Fibroblast of the aortic adventitia (primary cell): ENCODE data around the gene NPAP1. TPM values are rescaled to one million over a fixed set of nuclear protein-coding genes. Genes with fewer than 3 reads are reported as not detected.
"Not testable (repeated sequence)": the region's sequence is repeated elsewhere in the genome, so short reads cannot be mapped to it uniquely, and the experiment has no call there.

Experiments
- DNase-seq: peaks from one replicate; pipeline ENCODE4 v3.0.0-alpha.2; 2010; ENCODE audit warnings: low read depth
- H3K4me3 ChIP-seq: 2 replicates; pipeline ENCODE4 v1.5.1; 2011; ENCODE audit warnings: low read depth, mild to moderate bottlenecking, control low read depth, low read length, moderate library complexity
- CTCF ChIP-seq: IDR thresholded peaks from 2 replicates; pipeline ENCODE4 v1.5.1; 2011; ENCODE audit warnings: mild to moderate bottlenecking, low read length, control low read depth, inconsistent platforms; ENCODE audit not compliant: insufficient read depth
- total RNA-seq: library from RNA; depleted of rRNA; stranded (reverse); fragments of >200 nt; gene quantifications from 2 replicates; pipeline ENCODE4 v1.2.3, GENCODE V29; 2012; ENCODE audit warnings: low replicate concordance

The NPAP1 gene, protein sequence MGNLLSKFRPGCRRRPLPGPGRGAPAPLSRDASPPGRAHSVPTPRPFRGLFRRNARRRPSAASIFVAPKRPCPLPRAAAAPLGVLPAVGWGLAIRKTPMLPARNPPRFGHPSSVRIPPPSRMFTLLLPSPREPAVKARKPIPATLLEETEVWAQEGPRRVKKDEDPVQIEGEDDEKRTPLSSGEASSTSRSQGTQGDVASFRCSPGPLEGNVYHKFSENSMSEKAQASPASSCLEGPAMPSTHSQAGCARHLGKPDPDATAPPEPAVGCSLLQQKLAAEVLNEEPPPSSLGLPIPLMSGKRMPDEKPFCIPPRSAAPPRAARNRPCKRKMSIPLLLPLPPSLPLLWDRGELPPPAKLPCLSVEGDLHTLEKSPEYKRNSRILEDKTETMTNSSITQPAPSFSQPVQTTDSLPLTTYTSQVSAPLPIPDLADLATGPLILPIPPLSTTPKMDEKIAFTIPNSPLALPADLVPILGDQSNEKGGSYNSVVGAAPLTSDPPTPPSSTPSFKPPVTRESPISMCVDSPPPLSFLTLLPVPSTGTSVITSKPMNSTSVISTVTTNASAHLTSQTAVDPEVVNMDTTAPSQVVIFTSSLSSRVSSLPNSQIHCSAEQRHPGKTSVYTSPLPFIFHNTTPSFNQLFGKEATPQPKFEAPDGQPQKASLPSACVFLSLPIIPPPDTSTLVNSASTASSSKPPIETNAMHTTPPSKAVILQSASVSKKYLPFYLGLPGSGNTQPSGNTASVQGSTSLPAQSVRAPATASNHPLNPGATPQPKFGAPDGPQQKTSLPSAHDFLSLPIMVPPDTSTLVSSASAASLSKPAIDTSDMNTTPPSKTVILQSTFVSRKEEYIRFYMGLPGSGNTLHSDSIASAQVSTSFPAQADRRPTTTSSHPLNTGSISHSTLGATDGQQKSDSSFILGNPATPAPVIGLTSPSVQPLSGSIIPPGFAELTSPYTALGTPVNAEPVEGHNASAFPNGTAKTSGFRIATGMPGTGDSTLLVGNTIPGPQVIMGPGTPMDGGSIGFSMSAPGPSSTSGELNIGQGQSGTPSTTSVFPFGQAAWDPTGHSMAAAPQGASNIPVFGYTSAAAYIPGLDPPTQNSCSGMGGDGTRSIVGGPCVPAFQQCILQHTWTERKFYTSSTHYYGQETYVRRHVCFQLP
- 0.16 TPM in 1 of 2 replicates, not detected in the other for total RNA-seq

GRCh38 chr15:24675332-24676144 lies at the start of gene NPAP1:
TSS of gene NPAP1 (plus strand) at chr15:24675775. CDS start at chr15:24675868, 93 bp downstream.
- no peak for DNase-seq
- H3K4me3 ChIP-seq: no peak within 1 kb of the TSS
- no peak for TF ChIP-seq CTCF

GRCh38 chr15:24627443-24627842 lies 48.1 kb upstream of the NPAP1 start:
- no peak overlapping the region for H3K4me3 ChIP-seq
- no peak for DNase-seq
- no peak for TF ChIP-seq CTCF

DNA sequence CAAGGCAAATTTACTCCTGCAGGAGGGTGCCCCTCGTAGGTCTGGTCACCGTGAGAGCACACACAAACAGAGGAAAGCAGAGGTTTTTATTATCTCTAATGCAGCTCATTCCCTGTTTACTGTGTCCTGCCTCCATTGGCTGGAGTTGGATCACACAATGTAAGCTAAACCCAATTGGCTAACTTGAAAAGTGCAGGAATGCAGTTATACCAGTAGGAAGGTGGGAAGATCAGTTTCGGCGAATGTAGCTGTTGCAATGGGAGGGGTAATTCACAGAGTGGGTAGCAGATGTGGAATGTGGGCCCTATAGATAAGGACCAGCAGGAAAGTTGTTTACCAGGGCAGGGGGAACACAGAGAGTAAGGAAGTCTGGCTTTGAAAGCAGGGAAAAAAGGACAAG lies 42.5 kb upstream of the NPAP1 start:
- TF ChIP-seq CTCF: no peak
- DNase-seq: no peak

DNA sequence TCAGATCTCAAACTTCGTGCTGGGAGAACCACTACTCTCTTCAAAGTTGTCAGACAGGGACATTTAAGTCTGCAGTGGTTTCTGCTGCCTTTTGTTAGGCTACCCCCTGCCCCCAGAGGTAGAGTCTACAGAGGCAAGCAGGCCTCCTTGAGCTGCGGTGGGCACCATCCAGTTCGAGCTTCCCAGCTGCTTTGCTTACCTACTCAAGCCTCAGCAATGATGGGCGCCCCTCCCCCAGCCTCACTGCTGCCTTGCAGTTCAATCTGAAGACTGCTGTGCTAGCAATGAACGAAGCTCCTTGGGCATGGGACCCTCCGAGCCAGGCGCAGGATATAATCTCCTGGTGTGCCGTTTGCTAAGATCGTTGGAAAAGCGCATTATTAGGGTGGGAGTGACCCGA lies 36.2 kb upstream of the NPAP1 start:
- not testable (repeated sequence) for H3K4me3 ChIP-seq, DNase-seq

More for the DNA sequence above, 42.5 kb upstream of the NPAP1 start:
- H3K4me3 ChIP-seq: no peak overlapping the region

DNA sequence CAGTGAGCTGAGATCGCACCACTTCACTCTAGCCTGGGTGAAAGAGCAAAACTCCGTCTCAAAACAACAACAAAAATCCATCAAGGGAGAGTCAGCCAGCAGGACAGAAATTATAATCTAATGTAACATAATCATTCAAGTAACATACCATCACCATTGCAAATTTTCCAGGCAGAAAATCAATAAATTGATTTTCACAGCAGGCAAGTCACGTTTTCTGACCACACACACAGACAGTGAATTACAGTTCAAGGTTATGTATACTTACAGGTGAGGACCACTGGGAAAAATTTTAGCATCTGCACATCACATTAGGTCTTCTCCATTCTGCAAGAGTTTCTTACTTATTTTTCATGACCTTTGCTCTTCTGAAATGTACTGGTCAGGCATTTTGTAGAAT lies 29.9 kb upstream of the NPAP1 start:
- TF ChIP-seq CTCF: no peak
- no peak for DNase-seq
- no peak overlapping the region for H3K4me3 ChIP-seq

- DNase-seq: no peak
- H3K4me3 ChIP-seq: no peak overlapping the region
- TF ChIP-seq CTCF: no peak
Observed at GRCh38 chr15:24659622-24660021, 16.0 kb upstream of the NPAP1 start.
